Stomach (tissue), 4 donors: ENCODE measurements around the gene UNC5B.

Experiments
- CTCF ChIP-seq, 7 experiments: fragments of 450-650 bp in 4 of 7; fragments of 200-600 bp in 3 of 7; sonication (generic) in 3 of 7; IDR thresholded peaks; one replicate each; pipeline ENCODE4 v1.5.1; 2016 to 2019; ENCODE audit warnings: antibody characterized with exemption in 7 of 7, control low read depth in 2 of 7, mild to moderate bottlenecking in 1 of 7
- POLR2A ChIP-seq, 4 donors: fragments of 450-650 bp; IDR thresholded peaks; one replicate each; pipeline ENCODE4 v1.6.1; 2016; ENCODE audit warnings: antibody characterized with exemption in 4 of 4, control low read depth in 2 of 4, mild to moderate bottlenecking in 1 of 4, moderate library complexity in 1 of 4

DNA sequence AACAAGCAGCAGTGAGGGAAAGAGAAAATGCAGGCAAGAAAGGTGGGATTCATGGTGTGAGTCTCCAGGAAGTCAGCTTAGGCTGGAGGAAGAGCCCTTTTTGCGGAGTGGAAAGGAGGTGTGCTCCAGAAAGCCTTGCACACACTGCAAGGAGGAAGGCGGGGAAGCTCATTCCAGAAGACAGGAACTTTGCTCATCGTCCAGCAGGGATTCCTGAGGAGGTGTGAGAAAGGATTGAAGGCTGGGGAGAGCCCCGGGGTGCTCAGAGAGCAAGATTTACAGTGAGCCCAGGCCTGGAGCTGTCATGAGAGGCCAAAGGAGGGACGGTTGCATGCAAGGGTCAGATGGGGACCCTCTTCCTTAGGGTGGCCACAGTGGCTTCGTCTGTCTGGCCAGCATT lies 124.3 kb downstream of the UNC5B start:
- TF ChIP-seq CTCF (IDR thresholded peaks at IDR 0.05) (no peak), POLR2A (IDR thresholded peaks at IDR 0.05) (no peak)
